ENCODE data around the gene SRGAP2C.
"Not testable (repeated sequence)": the region's sequence is repeated elsewhere in the genome, so short reads cannot be mapped to it uniquely, and the experiment has no call there.

- TF ChIP-seq POLR2AphosphoS5 (IDR thresholded peaks at IDR 0.05; ENCODE audit: low read depth, low read length); EZH2phosphoT487 (IDR thresholded peaks at IDR 0.05; ENCODE audit: borderline replicate concordance, low read depth); FOXM1 (IDR thresholded peaks at IDR 0.05; ENCODE audit: low read depth); TEAD4 (IDR thresholded peaks at IDR 0.05; ENCODE audit: borderline replicate concordance, insufficient read depth); YY1 (IDR thresholded peaks at IDR 0.05; ENCODE audit: low read depth); MXI1 (IDR thresholded peaks at IDR 0.05; ENCODE audit: low read depth, low read length): not testable (repeated sequence)
- TF ChIP-seq, protein P1, sequence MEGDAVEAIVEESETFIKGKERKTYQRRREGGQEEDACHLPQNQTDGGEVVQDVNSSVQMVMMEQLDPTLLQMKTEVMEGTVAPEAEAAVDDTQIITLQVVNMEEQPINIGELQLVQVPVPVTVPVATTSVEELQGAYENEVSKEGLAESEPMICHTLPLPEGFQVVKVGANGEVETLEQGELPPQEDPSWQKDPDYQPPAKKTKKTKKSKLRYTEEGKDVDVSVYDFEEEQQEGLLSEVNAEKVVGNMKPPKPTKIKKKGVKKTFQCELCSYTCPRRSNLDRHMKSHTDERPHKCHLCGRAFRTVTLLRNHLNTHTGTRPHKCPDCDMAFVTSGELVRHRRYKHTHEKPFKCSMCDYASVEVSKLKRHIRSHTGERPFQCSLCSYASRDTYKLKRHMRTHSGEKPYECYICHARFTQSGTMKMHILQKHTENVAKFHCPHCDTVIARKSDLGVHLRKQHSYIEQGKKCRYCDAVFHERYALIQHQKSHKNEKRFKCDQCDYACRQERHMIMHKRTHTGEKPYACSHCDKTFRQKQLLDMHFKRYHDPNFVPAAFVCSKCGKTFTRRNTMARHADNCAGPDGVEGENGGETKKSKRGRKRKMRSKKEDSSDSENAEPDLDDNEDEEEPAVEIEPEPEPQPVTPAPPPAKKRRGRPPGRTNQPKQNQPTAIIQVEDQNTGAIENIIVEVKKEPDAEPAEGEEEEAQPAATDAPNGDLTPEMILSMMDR (IDR thresholded peaks at IDR 0.05) = not testable (repeated sequence)
These were observed 131.3 kb downstream of the SRGAP2C start for GRCh38 chr1:121316081-121316480.
